IMR-90 (cell line): ENCODE measurements around the gene CDH13. TPM values are rescaled to one million over a fixed set of nuclear protein-coding genes. Genes with fewer than 3 reads are reported as not detected.

Experiments
- ATAC-seq: fragments of 200-7000 bp; cut with Tn5 transposase; 2 replicates; pipeline ENCODE4 v1.9.1; 2020; ENCODE audit warnings: low read depth, mild to moderate bottlenecking, moderate library complexity
- BruUV-seq: library from RNA; stranded (reverse); fragments of 400-500 nt; replicated peaks from 2 replicates; lab custom pipeline; 2021; lab: Mats Ljungman, UMichigan
- CTCF ChIA-PET: fragments of 300-600 bp; formaldehyde crosslinking; extraction: SDS; loops from one replicate; lab custom pipeline; 2021; ENCODE audit warnings: antibody characterized with exemption; lab: Yijun Ruan, JAX
- POLR2A ChIA-PET: fragments of 300-600 bp; sonication (Branson Sonifier 250); formaldehyde crosslinking; loops from one replicate; lab custom pipeline; 2022; ENCODE audit warnings: antibody characterized with exemption; ENCODE audit not compliant: unreplicated experiment; lab: Charles Lee
- DNase-seq: peaks from one replicate; pipeline ENCODE4 v3.0.0; 2013
- H2AFZ ChIP-seq: replicated peaks from 2 replicates; pipeline ENCODE3; 2013; ENCODE audit warnings: low read length, mild to moderate bottlenecking; ENCODE audit not compliant: poor library complexity
- H2AK5ac ChIP-seq: 2 replicates; pipeline ENCODE4 v1.6.1; 2013; ENCODE audit warnings: low read depth, low read length, inconsistent platforms
- H2AK9ac ChIP-seq: replicated peaks from 2 replicates; pipeline ENCODE3; 2013; ENCODE audit warnings: mild to moderate bottlenecking, low read depth, low read length, moderate library complexity; ENCODE audit not compliant: poor library complexity
- H2BK120ac ChIP-seq: 2 replicates; pipeline ENCODE4 v1.6.1; 2013; ENCODE audit warnings: low read depth, low read length, inconsistent platforms
- H2BK15ac ChIP-seq: 3 replicates; pipeline ENCODE4 v1.6.1; 2013; ENCODE audit warnings: low read depth, low read length, inconsistent platforms
- H2BK20ac ChIP-seq: 2 replicates; pipeline ENCODE4 v1.6.1; 2013; ENCODE audit warnings: low read depth, mild to moderate bottlenecking, inconsistent platforms, low read length, moderate library complexity
- H2BK5ac ChIP-seq: 2 replicates; pipeline ENCODE4 v1.6.1; 2013; ENCODE audit warnings: mild to moderate bottlenecking, low read depth, low read length, inconsistent platforms; ENCODE audit not compliant: poor library complexity, severe bottlenecking
- H3K14ac ChIP-seq: replicated peaks from 2 replicates; pipeline ENCODE4 v1.6.1; 2013; ENCODE audit warnings: low read depth, low read length, inconsistent platforms
- H3K18ac ChIP-seq: 2 replicates; pipeline ENCODE4 v1.6.1; 2013; ENCODE audit warnings: low read depth, low read length, control low read depth
- H3K23ac ChIP-seq: 2 replicates; pipeline ENCODE4 v1.6.1; 2013; ENCODE audit warnings: low read depth, low read length, inconsistent platforms
- H3K27ac ChIP-seq: 2 replicates; pipeline ENCODE4 v1.5.1; 2013; ENCODE audit warnings: mild to moderate bottlenecking, control low read depth, low read length; ENCODE audit not compliant: insufficient read depth
- H3K27me3 ChIP-seq: 2 replicates; pipeline ENCODE4 v1.6.1; 2013; ENCODE audit warnings: low read length; ENCODE audit not compliant: control insufficient read depth, insufficient read depth
- H3K36me3 ChIP-seq: 2 replicates; pipeline ENCODE4 v1.6.1; 2013; ENCODE audit warnings: low read length, mixed read lengths; ENCODE audit not compliant: control insufficient read depth, insufficient read depth
- H3K4ac ChIP-seq: 2 replicates; pipeline ENCODE4 v1.6.1; 2013; ENCODE audit warnings: low read depth, low read length, inconsistent platforms
- H3K4me1 ChIP-seq: 2 replicates; pipeline ENCODE4 v1.6.1; 2013; ENCODE audit warnings: low read length, mixed read lengths; ENCODE audit not compliant: control insufficient read depth, insufficient read depth
- H3K4me2 ChIP-seq: 2 replicates; pipeline ENCODE4 v1.6.1; 2013; ENCODE audit warnings: low read depth, mild to moderate bottlenecking, control low read depth, low read length, moderate library complexity
- H3K4me3 ChIP-seq: 2 replicates; pipeline ENCODE4 v1.5.1; 2013; ENCODE audit warnings: low read depth, mild to moderate bottlenecking, control low read depth, low read length, moderate library complexity; ENCODE audit not compliant: insufficient read depth
- H3K56ac ChIP-seq: 2 replicates; pipeline ENCODE4 v1.6.1; 2013; ENCODE audit warnings: low read length, inconsistent platforms; ENCODE audit not compliant: insufficient read depth; ENCODE audit errors: extremely low read depth
- H3K79me1 ChIP-seq, 2 experiments: 2 replicates each; pipeline ENCODE4 v1.6.1; 2013; ENCODE audit warnings: low read length in 2 of 2, inconsistent platforms in 1 of 2, low read depth in 1 of 2
- H3K9ac ChIP-seq: 2 replicates; pipeline ENCODE4 v1.6.1; 2013; ENCODE audit warnings: low read depth, low read length, control low read depth
- H3K9me1 ChIP-seq: 2 replicates; pipeline ENCODE4 v1.6.1; 2013; ENCODE audit warnings: low read length, inconsistent platforms; ENCODE audit not compliant: insufficient read depth
- H3K9me3 ChIP-seq: 2 replicates; pipeline ENCODE4 v1.6.1; 2013; ENCODE audit warnings: low read length; ENCODE audit not compliant: control insufficient read depth, insufficient read depth
- H4K20me1 ChIP-seq: 2 replicates; pipeline ENCODE4 v1.6.1; 2013; ENCODE audit warnings: low read length, inconsistent platforms; ENCODE audit not compliant: insufficient read depth
- H4K5ac ChIP-seq: 2 replicates; pipeline ENCODE4 v1.6.1; 2013; ENCODE audit warnings: mild to moderate bottlenecking, low read depth, low read length, control low read depth
- H4K8ac ChIP-seq, 2 experiments: 2 replicates each; pipeline ENCODE4 v1.6.1; 2013; ENCODE audit warnings: low read depth in 2 of 2, low read length in 2 of 2, control low read depth in 1 of 2, inconsistent platforms in 1 of 2
- H4K91ac ChIP-seq: 2 replicates; pipeline ENCODE4 v1.6.1; 2013; ENCODE audit warnings: low read depth, low read length, inconsistent platforms; ENCODE audit not compliant: insufficient read depth
- BHLHE40 ChIP-seq: fragments of 150-350 bp; IDR thresholded peaks from 2 replicates; pipeline ENCODE4 v1.6.1; 2016; ENCODE audit warnings: mild to moderate bottlenecking, low read depth, low read length
- CTCF ChIP-seq: conservative IDR thresholded peaks from 2 replicates; pipeline ENCODE4 v1.5.1; 2012; ENCODE audit warnings: mild to moderate bottlenecking, low read depth, low read length, improper control_type of control experiment
- FOS ChIP-seq: fragments of 150-350 bp; IDR thresholded peaks from 2 replicates; pipeline ENCODE4 v1.6.1; 2016; ENCODE audit warnings: low read depth, low read length
- MAFK ChIP-seq: IDR thresholded peaks from 2 replicates; pipeline ENCODE4 v1.6.1; 2012; ENCODE audit warnings: low read depth, low read length, improper control_type of control experiment
- WGBS, 2 experiments: methylation state at CpG; one replicate each; pipeline versions ENCODE4 v1.1.5 to v1.1.7; 2013; ENCODE audit warnings: missing lambda C conversion rate in 2 of 2; ENCODE audit not compliant: insufficient read length in 1 of 2; ENCODE audit errors: extremely low coverage in 2 of 2; 5-methylcytosine and 5-hydroxymethylcytosine counted together
- dilution Hi-C: fragments of 300-500 bp; cut with HindIII; formaldehyde crosslinking; loops from one replicate; pipeline ENCODE4 v1.14.3; 2018; ENCODE audit warnings: low sequenced_read_pairs; ENCODE audit not compliant: unreplicated experiment
- in situ Hi-C: fragments of 300-500 bp; cut with MboI; formaldehyde crosslinking; loops from 3 replicates; pipeline ENCODE4 v1.14.3; 2019; ENCODE audit warnings: low sequenced_read_pairs, inconsistent platforms, mixed read lengths
- intact Hi-C: fragments of 100-400 bp; cut with micrococcal nuclease; formaldehyde crosslinking; loops from 2 replicates; pipeline ENCODE4 v1.10.0; 2022
- polyA plus RNA-seq, 3 experiments: library from polyadenylated mRNA; depleted of rRNA; stranded (reverse); fragments of >200 nt; gene quantifications; 2 replicates each; pipeline ENCODE4 v1.2.3, GENCODE V29; 2012; ENCODE audit warnings: low replicate concordance in 1 of 3
- total RNA-seq: library from RNA; depleted of rRNA; stranded (reverse); fragments of >200 nt; gene quantifications from 2 replicates; pipeline ENCODE4 v1.2.3, GENCODE V29; 2012

CDH13 gene
- total and polyA plus RNA-seq, 2 of the 4 experiments (the other 2 are of a cell fraction): 61.6 to 74.7 TPM

- H4K8ac ChIP-seq: no peak overlapping the region
- ChIA-PET POLR2A (no interaction called here), CTCF (interaction anchor here (0.5 to 0.6 kb wide), 2 partner anchors 713 to 780 kb away, joined by 3 to 5 read pairs; no protein-coding TSS in a partner anchor)
- intact Hi-C loops (no loop called here), in situ Hi-C loops (no loop called here), dilution Hi-C loops (no loop called here)
- peak overlapping the region; percentile 16; the same call in 1 of the 2 replicates for H2BK20ac ChIP-seq
- H2AFZ ChIP-seq: no peak overlapping the region
- H3K4ac ChIP-seq: no peak overlapping the region
- 0 out of 2 replicates have a peak overlapping the region, but pooled peaks have one; percentile 5 for H3K14ac ChIP-seq
- H3K4me2 ChIP-seq: peak overlapping the region; percentile 79
- H3K4me1 ChIP-seq: peaks cover 4% of the 10 kb centered on the region
- H3K27ac ChIP-seq: no peak overlapping the region
- no peak overlapping the region for H2AK9ac ChIP-seq
- no peaks in the 10 kb centered on the region for H3K27me3 ChIP-seq
- peaks cover 6% of the 10 kb centered on the region; the same call in 1 of the 2 replicates for H3K9me3 ChIP-seq
- TF ChIP-seq MAFK (peak; percentile 53; the same call in 1 of the 2 replicates), FOS (peak; percentile 65), BHLHE40 (peak; percentile 72), CTCF (no peak)
- no peak overlapping the region for H3K56ac ChIP-seq
- ATAC-seq (peak; percentile 84), DNase-seq (peak; percentile 87)
- WGBS, 2 experiments: no CpG with 5 or more reads among the region's 7 CpGs
- peaks cover 5% of the 10 kb centered on the region for H3K9me1 ChIP-seq
- no peaks in the 10 kb centered on the region for H3K36me3 ChIP-seq
- no peak overlapping the region for H4K5ac ChIP-seq
- H4K20me1 ChIP-seq: peaks cover 5% of the 10 kb centered on the region; the same call in 1 of the 2 replicates
- peak overlapping the region; percentile 8; the same call in 1 of the 2 replicates for H2BK120ac ChIP-seq
- H3K18ac ChIP-seq: no peak overlapping the region
- H3K4me3 ChIP-seq: no peak overlapping the region
- no peak overlapping the region for H3K23ac ChIP-seq
- peak overlapping the region; percentile 35; the same call in 1 of the 2 replicates for H2AK5ac ChIP-seq
- no peak overlapping the region; the same call in 2 of the 3 replicates for H2BK15ac ChIP-seq
- H3K9ac ChIP-seq: no peak overlapping the region
- no peak overlapping the region for H2BK5ac ChIP-seq
- H3K79me1 ChIP-seq: peaks cover 3 to 12% of the 10 kb centered on the region in 2 experiments; a peak in 3 of 4 replicates
- no peak overlapping the region for H4K91ac ChIP-seq
- BruUV-seq: no TSS peak
These were observed 310.3 kb downstream of the CDH13 start for GRCh38 chr16:82936941-82937551.
